Ureter (tissue), 1 donor: ENCODE data around the gene MFSD1. TPM values are rescaled to one million over a fixed set of nuclear protein-coding genes. Genes with fewer than 3 reads are reported as not detected.

ENCODE experiments used
- total RNA-seq: library from RNA; stranded (reverse); gene quantifications from one replicate; pipeline ENCODE4 v1.2.4, GENCODE V29; 2023
- donor health status: DM: yes; HTN: yes; CAD: no.

MFSD1 gene
- total RNA-seq, 1 donor from 2014 or later = 67.6 TPM

Other genes with a start within 250 kb of the MFSD1 start
- gene MLF1, start 230.9 kb upstream of the MFSD1 start, total RNA-seq = 11.1 TPM
- gene GFM1, start 157.5 kb upstream of the MFSD1 start, total RNA-seq = 62.7 TPM
- 18.2 TPM for gene LXN, start 129.4 kb upstream of the MFSD1 start, total RNA-seq
- gene RARRES1, start 69.6 kb upstream of the MFSD1 start, total RNA-seq = 48.5 TPM